ENCODE measurements around the gene FRS3. TPM values are rescaled to one million over a fixed set of nuclear protein-coding genes. Genes with fewer than 3 reads are reported as not detected.

The FRS3 gene
- total and polyA plus RNA-seq, 9 of the 15 experiments (the other 6 are each of a cell fraction or from before 2014, with no cell fraction given) = 0.03 to 3.7 (median 1.6) TPM

- H3K27ac ChIP-seq (ENCODE audit: extremely low read depth, low read depth, low read length) = peak overlapping the region; percentile 53
- 33% methylated on average over 10 of the region's 10 CpGs for WGBS (ENCODE audit: insufficient coverage, low coverage, missing lambda C conversion rate)
- ATAC-seq = peak; percentile 80
- intact Hi-C loops (cut with micrococcal nuclease) = no loop called here
- peak overlapping the region; percentile 32 for H3K4me2 ChIP-seq (ENCODE audit: insufficient read depth, low read length)
- in situ Hi-C loops (cut with MboI) = loop anchor here (5.0 kb wide), 1 partner anchor 71 kb away; no protein-coding TSS in a partner anchor
- no peaks in the 10 kb centered on the region for H3K9me3 ChIP-seq (replicated peaks; ENCODE audit: control insufficient read depth, insufficient read depth, low read depth, low read length)
- H3K79me2 ChIP-seq (ENCODE audit: control insufficient read depth, insufficient read depth, low read length) = no peaks in the 10 kb centered on the region
- H3K36me3 ChIP-seq (ENCODE audit: control insufficient read depth, insufficient read depth, low read length) = peaks cover 10% of the 10 kb centered on the region; the same call in 2 of the 3 replicates
- peaks cover 0 to under 1% of the 10 kb centered on the region in 2 experiments; a peak in 1 of 5 replicates for H3K27me3 ChIP-seq (ENCODE audit: control insufficient read depth in 2 of 2, insufficient read depth in 2 of 2, low read length in 2 of 2)
- DNase-seq (ENCODE audit: extremely low read depth in 1 of 4, low spot score in 3 of 4) = peak; percentile 64 to 83 (median 76)
- H4K20me1 ChIP-seq (replicated peaks; ENCODE audit: control insufficient read depth, insufficient read depth, low read length) = no peaks in the 10 kb centered on the region
- ChIA-PET CTCF (ENCODE audit: low intra/inter-chr PET ratio) (no interaction called here), POLR2A (interaction anchor here (0.6 to 1.5 kb wide), 10 partner anchors 10 to 397 kb away, joined by 3 to 6 read pairs (median 4); no protein-coding TSS in a partner anchor)
- H3K9me1 ChIP-seq (ENCODE audit: control insufficient read depth, insufficient read depth, low read length) = no peaks in the 10 kb centered on the region
- H3K4me1 ChIP-seq (replicated peaks in 1 of 2; ENCODE audit: control insufficient read depth in 2 of 2, insufficient read depth in 2 of 2, low read length in 2 of 2) = peaks cover 33 to 37% of the 10 kb centered on the region in 2 experiments
- peak; percentile 90 for FAIRE-seq
- peak overlapping the region; percentile 17 to 86; a peak in 3 of 4 replicates for H3K9ac ChIP-seq (ENCODE audit: insufficient read depth in 1 of 2, low read depth in 2 of 2, low read length in 2 of 2)
- BruUV-seq (replicated peaks) = no TSS peak
- peak overlapping the region; percentile 56 for H2AFZ ChIP-seq (ENCODE audit: low read depth, low read length)
- no peak overlapping the region for H3K4me3 ChIP-seq
- TF ChIP-seq GTF2A2 (tag; IDR thresholded peaks at IDR 0.05) (no peak), DPF2 (IDR thresholded peaks at IDR 0.05) (peak; percentile 52; the same call in 1 of the 2 replicates), ADNP (tag; IDR thresholded peaks at IDR 0.05) (no peak), NRF1 (conservative IDR thresholded peaks at IDR 0.05 in 1 of 2, IDR thresholded peaks at IDR 0.05 in 1 of 2) (peak; percentile 39 to 43; a peak in 2 of 4 replicates), SMARCA4 (IDR thresholded peaks at IDR 0.05) (peak; percentile 48; the same call in 1 of the 2 replicates), CBX2 (IDR thresholded peaks at IDR 0.05; ENCODE audit: insufficient read depth, low read length, poor library complexity, severe bottlenecking) (no peak), RFX1 (IDR thresholded peaks at IDR 0.05) (peak; percentile 86), MEIS2 (IDR thresholded peaks at IDR 0.05; ENCODE audit: partially characterized antibody) (peak; percentile 4), SMAD4 (CRISPR knock-in tag; conservative IDR thresholded peaks at IDR 0.05) (0 out of 2 replicates have a peak, but pooled peaks have one; percentile 22), SRSF9 (IDR thresholded peaks at IDR 0.05; ENCODE audit: borderline replicate concordance, low read depth, low read length) (no peak), FOXJ2 (tag; IDR thresholded peaks at IDR 0.05) (peak; percentile 35; the same call in 1 of the 2 replicates), FOXA1 (IDR thresholded peaks at IDR 0.05; ENCODE audit: borderline replicate concordance) (no peak), EHMT2 (IDR thresholded peaks at IDR 0.05) (0 out of 2 replicates have a peak, but pooled peaks have one; percentile 43), ZEB2 (IDR thresholded peaks at IDR 0.05) (peak; percentile 78), RCOR1 (IDR thresholded peaks at IDR 0.05; ENCODE audit: borderline replicate concordance in 1 of 2, low read depth in 2 of 2, low read length in 2 of 2) (peak in 1 of 2 experiments; percentile 62; a peak in 1 of 4 replicates), DACH1 (IDR thresholded peaks at IDR 0.05; ENCODE audit: partially characterized antibody) (no peak), NFE2 (IDR thresholded peaks at IDR 0.05; ENCODE audit: low read depth) (peak; percentile 60), RAD21 (CRISPR knock-in tag; conservative IDR thresholded peaks at IDR 0.05 in 1 of 2, IDR thresholded peaks at IDR 0.05 in 1 of 2) (0 out of 4 replicates have a peak, but pooled peaks of 1 of the 2 experiments have one; percentile 7), HDAC2 (IDR thresholded peaks at IDR 0.05) (peak; percentile 60; the same call in 1 of the 2 replicates), ZNF316 (IDR thresholded peaks at IDR 0.05) (peak; percentile 44; the same call in 1 of the 2 replicates), PRDM10 (IDR thresholded peaks at IDR 0.05; ENCODE audit: partially characterized antibody) (peak; percentile 20)
Measured at GRCh38 chr6:41768545-41769308, 11.0 kb downstream of the FRS3 start.

Data from K562 (cell line).